ENCODE results near the gene SH3RF3. TPM values are rescaled to one million over a fixed set of nuclear protein-coding genes. Genes with fewer than 3 reads are reported as not detected.

The SH3RF3 gene
- total RNA-seq, 1 experiment from 2014 or later, result 4.3 TPM

DNA sequence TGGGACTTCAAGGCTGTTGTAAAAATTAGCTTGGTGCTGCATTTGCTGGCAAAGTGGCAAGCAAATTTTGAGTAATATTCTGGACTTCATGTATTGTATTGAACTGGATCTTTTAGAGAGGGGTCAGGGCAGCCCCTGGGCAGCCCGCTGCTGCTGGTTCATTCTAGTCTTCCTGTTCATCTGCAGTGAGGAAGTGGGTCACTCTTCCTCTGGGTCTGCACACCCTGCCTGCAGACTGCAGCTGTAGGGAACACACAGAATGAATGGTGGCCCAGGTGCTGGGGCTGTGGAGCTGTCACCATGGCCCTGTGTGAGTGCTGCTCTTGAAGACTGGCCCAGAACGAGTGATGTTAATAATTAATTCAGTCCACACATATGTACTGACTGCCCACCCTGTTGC is 9.4 kb downstream of the SH3RF3 start:
- no peak for DNase-seq (ENCODE audit: low read depth)

DNA sequence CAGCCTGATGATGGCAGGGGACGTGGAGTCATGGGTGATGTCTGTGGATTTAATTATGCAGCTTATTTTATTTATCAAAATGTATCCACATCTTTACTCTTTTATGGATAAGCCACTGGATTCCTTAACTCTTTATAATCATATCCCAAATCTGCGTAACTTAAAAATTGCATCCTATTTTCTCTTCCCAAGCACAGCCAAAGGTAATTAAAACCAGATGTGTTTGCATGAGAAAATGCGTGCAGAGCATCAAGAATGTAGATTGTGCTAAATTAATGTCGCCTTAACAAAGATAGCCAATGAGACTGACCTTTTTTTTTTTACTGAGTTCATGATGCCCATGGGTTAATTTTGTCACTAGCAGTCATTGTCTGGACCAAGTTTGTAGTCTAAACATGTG is 10.0 kb downstream of the SH3RF3 start:
- DNase-seq (ENCODE audit: low read depth), result peak; percentile 54

DNA sequence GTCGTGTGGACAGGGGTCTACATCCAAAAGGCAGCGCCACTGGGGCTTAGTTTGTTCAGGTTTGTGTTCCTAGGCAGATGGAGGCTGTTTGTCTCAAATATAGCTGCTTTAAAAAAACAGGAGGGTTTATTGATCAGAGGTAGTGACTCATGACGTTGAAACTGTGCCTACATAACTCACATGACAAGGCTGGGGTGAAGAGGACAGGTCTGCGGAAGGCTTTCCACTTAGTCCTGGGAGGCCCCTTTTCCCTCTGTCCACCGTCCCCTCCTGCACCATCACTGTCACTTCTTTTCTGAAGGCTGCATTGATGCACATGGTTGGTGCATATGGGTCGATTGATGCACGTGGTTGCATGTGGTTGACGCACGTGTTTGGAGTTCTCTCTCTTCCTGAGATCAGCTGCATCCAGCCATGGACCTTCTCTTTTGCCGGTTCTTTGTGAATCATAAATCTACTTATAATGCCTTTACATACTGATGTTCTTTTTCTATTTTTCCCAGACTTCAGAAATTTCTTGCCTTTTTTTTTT is 10.9 kb downstream of the SH3RF3 start:
- no peak for DNase-seq (ENCODE audit: low read depth)

- no peak for DNase-seq (ENCODE audit: low read depth)
Measured at GRCh38 chr2:109141006-109141600, 12.1 kb downstream of the SH3RF3 start.

GRCh38 chr2:109141727-109142283 is 12.8 kb downstream of the SH3RF3 start:
- DNase-seq (ENCODE audit: low read depth), result no peak

DNA sequence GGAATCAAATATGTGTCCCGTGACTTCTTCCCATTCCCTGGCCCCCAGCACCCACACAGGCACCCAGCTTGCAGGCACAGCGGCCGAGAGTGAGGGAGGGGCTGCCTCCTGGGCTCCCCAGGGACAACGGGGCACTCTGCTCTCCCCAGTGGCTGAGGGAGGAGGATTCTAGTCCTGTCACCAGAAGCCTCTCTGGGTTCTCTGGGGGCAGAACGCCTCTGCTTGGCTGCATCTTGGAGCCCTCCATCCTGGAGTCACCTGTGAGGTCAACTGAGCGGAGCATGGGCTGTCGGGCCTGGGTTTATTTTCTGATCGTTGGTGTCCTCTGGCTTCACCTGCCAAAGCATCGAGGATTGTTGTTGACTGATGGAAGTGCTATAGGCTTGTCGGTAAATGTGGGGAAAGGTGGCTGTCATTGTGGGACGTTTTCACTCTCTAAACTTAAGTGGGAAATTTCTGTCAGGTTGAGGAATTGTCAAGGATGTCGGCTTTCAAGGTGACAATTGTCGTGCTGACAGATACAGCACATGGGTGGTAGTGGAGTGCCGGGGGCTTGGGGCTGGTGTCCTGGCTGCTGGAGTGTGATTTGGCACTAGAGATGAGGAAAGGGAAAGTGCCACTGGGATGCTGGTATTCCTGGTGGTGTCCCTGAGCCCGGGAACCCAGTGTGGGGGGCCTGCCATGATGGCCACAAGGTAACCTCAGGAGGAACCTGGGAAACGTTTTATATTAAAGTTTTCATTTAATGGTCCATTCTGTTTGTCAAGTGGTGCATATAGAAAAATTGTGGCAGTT is 13.6 kb downstream of the SH3RF3 start:
- no peak for DNase-seq (ENCODE audit: low read depth)

GRCh38 chr2:109143214-109144187 is 14.5 kb downstream of the SH3RF3 start:
- no peak for DNase-seq (ENCODE audit: low read depth)

DNA sequence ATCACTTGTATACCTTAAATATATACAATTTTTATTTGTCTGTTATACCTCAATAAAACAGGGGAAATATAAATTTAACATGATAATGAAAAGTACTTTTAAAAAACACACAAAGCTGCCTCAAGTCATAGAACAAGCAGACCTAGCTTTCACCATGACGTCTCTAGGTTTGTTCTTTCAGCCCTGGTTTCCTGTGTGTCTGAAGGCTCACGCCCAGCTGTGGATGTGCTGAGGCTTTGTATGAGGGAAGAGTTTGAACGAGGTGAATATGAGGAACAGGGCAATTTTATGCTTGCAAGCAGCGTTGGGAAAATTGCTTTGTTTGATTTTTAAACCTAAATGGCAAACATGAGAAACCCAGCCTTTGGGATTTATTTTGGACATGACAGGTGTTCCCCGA is 15.3 kb downstream of the SH3RF3 start:
- DNase-seq (ENCODE audit: low read depth), result no peak

DNA sequence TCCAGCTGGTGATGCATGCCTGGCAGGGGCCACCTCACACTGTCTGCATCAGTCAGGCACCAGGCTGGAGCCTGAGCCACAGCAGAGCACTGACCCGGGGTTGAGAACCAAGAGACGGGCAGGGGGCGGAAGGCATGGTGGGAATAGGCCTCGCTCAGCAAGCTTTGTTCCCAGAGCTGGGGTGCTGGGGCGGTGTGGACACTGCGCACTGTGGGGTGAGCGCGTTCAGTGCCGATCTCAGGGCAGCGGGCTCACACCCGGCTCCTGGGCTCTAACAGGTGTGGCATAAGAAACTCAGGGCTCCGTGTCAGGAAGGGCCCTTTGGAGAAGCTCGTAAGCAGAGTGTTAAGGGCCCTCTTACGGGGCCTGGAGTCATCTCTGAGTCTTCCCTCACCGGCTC is 15.7 kb downstream of the SH3RF3 start:
- DNase-seq (ENCODE audit: low read depth), result no peak

GRCh38 chr2:109145286-109145685 is 16.3 kb downstream of the SH3RF3 start:
- DNase-seq (ENCODE audit: low read depth), result no peak

DNA sequence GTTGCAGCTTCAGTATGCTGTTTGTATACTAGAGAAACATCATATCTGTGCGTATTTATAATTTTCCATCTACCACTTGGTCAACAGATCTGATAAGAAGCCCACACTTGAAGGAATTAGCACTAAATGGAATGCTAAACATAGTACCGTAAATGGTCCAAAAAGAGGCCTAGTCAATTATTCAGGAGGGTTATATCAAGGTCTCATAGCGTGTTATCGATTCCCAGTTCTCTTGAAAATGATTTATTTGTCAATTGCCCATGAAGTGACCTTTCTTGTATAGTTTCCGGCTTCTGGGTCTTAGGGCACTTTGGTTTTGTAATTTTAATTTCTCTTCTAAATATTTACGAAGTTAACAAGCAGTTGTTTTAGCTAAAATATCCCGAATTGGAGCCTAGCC is 18.4 kb downstream of the SH3RF3 start:
- DNase-seq (ENCODE audit: low read depth), result no peak

DNA sequence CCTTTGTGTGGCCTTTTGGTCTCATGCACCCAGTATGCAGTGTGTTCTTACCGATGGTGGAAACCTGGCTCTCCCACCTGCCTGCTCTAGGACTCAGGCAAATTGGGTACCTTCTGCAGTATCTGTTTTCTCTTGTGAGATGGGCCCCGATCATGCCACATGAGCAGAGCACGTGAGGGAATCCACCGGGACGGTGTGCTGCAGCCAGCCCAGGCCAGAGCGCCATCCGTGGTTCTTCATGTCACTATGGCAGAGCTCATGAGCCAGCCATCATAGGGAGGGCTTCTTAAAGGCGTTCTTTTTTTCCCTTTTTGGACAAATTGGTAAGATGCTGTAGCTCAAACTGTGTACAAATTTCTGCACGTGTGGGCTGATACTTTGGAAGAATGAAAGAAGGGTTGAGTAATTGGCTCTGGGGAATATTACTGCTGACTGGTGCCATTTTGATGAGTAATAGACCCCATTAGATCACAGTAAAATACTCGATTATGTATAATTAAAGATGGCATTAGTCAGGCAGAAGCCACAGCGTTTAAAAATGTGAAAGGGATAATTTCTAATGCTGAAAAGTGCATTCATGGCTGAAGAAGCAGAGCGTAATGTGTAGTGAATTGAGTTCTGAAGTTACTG is 19.2 kb downstream of the SH3RF3 start:
- DNase-seq (ENCODE audit: low read depth), result peak; percentile 57

DNA sequence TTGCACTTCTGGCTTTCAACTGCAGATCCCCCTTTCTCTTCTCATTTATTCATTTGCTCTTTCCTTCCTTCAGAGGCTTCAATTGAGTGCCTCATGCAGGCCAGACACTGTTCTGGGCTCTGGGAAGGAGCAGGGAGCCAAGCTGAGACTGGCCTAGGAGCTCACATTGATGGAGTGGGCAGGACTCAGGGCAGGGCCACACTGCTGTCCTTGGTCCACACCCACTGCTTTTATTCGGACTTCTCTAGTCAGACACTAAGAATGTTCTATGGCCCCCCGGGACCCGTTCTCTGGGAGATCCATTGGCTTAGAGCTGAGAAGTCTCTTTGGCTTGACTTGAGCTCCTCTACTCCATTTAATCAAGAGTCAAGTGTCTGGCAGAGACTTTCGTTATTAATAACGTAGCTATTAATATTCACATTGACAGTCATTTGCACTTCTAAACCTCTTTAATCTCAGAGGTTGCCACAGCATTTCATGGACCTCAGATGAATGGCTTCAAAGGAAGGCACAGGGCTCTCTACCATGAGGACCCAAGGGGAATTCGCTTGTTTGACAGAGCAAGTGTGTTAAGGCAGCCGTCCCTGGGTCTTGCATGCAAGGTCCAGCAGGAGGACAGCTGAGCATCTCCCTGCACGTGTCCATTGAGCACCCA is 20.1 kb downstream of the SH3RF3 start:
- DNase-seq (ENCODE audit: low read depth), result no peak

GRCh38 chr2:109150559-109150958 is 21.6 kb downstream of the SH3RF3 start:
- DNase-seq (ENCODE audit: low read depth), result no peak

GRCh38 chr2:109151519-109151918 is 22.5 kb downstream of the SH3RF3 start:
- no peak for DNase-seq (ENCODE audit: low read depth)

DNA sequence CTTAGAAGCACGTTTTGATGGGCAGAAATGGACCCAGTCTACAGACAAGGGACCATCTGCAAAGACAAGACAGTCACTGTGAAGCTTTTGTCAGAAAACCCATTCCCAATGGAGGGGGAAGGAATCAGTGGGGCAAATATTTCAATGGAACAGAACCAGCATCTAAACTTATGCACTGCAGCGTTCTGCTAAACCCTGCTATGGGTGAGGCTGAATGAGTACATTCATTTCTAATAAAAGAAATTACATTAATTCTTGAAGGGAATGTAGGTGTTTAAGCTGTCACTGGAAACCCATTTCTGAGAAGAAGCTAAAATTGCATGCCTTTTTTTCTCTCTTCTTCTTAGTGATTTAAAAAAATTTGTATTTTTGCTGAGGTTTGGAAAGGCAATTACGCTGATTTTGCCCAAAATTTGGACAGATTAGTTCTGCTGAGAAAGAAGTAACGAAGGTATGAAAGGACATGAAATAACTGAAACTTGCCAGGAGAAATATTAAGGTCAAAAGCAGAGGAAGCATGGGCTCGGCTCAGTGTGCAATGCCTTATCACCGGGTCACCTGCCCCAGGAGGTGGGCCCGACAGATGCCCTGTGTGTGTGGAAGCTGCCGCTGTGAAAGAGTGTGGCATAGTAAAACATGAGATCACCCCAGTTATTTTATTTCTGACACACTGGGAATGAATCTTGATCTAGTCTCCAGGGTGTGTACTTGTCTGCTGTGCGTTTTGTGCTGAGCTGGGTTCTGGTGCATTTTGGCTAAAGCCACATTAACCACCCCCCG is 24.2 kb downstream of the SH3RF3 start:
- DNase-seq (ENCODE audit: low read depth), result no peak

DNA sequence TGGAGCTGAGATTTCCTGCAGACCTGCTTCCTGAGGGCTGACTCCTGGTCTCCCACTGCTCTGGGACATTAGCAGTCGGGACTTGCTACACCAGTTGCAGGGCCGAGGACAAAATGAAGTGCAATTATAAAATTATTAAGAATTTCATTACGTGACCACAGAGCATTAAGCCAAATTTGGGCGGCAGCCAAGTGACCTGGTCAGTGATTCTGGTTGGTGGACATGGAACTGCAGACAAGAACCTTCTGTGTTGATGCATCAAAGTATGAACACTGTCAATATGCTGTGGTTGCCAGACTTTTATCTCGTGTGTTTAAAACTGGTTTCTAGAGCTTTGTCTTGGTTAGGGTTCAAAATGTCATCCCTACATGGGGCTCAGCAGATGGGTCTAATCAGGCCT is 24.8 kb downstream of the SH3RF3 start:
- no peak for DNase-seq (ENCODE audit: low read depth)

DNA sequence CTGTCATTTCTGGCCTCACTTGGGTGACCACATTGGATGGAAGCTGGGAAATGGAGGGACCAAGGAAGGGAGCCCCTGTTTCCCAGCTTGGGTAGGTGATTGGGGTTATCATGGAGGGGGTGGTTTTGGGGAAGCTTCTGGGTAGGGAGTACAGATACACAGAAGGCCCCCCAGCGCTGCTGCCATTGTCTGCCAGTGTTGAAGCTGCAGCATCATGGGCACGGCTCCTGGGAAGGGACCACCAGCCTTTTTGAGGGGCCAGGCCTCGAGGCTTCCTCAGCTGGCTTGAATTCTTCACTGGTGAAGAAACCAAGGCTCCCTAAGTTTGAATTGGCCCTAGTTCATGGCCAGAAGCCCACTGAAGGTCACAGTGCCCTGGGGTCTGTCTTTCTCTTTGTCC is 25.2 kb downstream of the SH3RF3 start:
- no peak for DNase-seq (ENCODE audit: low read depth)

DNA sequence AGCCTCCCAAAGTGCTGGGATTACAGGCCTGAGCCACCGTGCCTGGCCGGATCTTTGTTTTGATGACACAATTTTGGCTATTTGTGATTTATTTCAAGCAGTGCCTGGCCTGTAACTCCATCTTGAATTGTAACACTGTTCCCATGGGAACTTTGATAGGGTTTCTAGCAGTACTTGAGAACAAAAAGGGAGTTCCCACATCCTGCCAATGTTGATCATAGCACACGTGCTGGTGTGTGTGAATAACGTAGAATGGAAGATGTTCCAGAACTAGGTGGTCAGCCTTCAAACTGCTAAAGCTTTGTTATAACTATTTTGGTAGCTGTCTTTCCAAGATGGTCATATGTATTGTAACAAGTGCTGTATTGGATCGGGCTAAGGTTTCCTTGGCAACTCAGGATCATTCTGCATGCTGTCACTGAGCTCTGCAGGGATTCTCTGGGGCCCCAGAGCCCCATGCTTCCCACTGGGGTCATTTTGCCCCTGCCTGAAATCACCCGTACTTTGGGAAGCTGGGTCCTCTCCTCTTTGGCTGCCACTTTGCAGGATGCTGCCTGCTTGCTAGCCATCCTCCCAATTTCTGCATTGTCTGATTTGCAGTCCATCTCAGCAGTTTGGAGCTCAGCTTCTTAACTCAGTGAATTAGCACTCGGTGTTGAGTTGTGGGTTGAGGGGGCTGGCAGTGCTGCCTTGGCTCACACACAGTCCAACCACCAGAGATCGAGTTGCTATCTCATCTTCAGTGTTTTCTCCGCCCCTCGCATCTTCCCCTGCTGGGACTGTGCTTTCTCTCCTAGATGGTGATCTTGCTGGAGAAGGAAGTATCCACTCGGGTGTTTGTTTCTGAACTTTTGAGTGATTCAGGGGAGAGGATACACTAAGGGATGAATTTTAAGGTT is 26.8 kb downstream of the SH3RF3 start:
- DNase-seq (ENCODE audit: low read depth), result no peak
